NCI-H774 (cell line): ENCODE data around the gene SMIM7.
"Not testable (repeated sequence)": the region's sequence is repeated elsewhere in the genome, so short reads cannot be mapped to it uniquely, and the experiment has no call there.

Experiments
- DNase-seq: peaks from one replicate; lab custom pipeline; 2025; lab: John Stamatoyannopoulos, UW

SMIM7 gene

DNA sequence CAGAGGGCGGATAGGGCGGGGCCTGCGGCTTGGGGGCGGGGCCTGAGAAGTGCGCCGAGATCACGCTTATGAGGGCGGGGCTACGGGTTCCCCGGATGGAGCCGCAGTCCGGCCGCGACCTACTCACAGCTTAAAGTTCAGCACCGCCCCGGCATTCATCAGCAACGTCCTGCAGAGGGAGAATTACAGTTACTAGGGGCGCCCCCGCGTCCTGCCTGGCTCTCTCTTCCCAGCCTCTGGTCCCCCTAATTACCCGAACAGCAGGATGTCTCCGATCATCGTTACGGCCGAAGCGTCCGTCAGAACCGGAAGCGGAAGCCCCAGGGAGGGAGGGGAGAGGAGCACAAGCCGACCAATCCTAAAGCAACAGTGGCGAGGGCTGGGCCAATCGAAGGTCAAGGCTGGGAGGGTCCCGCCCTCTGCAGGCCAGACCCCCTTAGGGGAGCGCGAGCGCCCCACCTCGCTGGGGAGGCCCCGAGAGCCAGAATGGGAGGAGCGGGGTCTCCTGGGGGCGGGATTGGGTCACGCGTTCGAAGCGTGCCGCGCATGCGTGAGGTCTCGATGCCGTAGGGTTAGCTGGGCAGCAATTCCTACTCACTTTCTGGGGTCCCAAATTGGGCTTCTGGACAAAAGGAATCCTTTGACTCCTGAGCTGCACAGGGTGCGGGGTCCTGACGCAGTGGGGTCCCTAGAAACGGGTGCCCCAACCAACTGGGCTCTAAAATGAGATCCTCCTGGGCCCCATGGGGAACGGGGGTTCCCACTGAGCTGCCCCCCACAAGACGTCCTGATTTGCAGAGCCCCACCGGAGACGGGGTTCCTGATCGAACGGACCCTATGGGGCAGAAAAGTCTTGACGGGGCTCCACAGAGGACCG, at the start of gene SMIM7:
Gene SMIM7 (minus strand): TSS at position 313 of the 877 bp plus-strand sequence. CDS start 34 bp downstream, at position 279.
- DNase-seq: peak; percentile 98

DNA sequence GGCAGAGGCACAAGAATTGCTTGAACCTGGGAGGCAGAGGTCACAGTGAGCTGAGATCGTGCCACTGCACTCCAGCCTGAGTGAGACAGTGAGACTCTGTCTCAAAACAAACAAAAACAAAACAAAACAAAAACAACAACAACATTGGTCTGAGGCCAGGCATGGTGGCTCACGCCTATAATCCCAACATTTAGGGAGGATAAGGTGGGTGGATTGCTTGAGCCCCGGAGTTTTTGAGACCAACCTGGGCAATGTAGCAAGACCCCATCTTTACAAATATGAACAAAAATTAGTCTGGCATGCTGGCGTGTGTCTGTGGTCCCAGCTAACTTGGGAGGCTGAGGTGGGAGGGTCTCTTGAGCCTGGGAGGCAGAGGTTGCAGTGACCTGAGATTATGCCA, 43.7 kb upstream of the SMIM7 start:
- no peak for DNase-seq

DNA sequence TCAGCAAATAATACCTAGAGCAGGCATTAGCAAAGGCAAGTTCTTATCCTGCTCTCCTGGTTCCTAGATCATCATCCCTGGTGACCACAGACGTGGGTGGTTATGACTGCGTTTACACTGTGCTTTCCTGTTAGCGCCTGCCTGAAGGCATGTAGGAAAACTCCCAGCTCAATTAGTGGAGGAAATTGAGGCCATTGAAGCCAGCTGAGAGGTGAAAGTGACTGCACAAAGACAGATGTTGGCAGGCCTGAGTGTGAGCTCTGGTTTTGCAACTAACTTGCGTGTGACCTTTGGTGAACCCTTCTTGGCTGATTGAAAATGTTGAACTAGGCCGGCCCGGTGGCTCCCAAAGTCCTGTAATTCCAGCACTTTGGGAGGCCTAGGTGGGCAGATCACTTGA, 42.2 kb upstream of the SMIM7 start:
- no peak for DNase-seq

DNA sequence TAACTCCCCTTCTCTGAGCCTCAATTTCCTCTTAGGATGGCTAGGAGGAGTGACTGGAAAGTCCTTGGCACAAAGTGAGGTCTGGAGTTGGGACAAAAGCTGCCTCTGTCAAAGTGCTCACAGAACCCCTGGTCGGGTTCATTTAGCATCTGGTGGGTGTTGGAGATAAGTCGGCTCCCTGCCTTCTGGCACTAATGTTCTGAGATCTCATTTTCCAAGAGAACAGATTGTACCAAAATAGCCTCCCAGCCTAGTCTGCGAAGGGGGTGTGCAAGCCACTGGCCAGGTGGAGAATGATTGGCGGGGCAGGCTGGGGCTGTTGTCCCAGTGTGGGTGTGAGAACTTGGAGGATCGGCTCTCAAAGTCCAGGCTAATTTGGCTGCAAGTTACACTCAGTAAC, 39.0 kb upstream of the SMIM7 start:
- DNase-seq: no peak

DNA sequence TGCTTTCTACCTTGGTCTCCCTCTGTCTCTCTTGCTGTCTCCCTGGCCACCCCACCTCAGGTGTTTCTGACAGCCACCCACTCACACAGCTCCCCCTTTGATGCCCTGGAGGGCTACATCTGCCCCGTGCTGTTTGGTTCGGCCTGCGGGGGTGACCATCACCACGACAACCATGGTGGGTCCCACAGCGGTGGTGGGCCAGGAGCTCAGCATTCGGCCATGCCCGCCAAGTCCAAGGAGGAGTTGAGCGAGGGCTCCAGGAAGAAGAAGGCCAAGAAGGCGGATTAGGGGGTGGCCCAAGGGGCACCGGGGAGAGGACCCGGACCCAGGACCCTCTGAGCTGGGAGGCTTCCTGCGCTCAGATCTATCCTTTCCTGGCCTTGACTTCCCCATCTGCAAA, 28.1 kb upstream of the SMIM7 start:
- DNase-seq: no peak

DNA sequence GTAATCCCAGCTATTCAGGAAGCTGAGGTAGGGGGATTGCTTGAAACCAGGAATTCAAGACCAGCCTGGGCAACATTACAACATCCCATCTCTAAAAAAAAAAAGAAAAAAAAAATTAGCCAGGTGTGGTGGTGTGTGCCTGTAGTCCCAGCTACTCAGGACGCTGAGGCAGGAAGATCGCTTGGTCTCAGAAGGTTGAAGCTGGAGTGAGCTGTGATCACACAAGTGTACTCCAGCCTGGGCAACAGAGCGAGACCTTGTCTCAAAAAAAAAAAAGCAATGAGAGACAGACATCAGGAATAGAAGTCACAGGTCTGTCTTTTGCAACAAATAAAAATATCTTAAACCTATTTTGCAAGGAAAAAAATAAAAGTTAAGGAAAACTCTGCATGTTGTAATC, 24.3 kb upstream of the SMIM7 start:
- DNase-seq: no peak

DNA sequence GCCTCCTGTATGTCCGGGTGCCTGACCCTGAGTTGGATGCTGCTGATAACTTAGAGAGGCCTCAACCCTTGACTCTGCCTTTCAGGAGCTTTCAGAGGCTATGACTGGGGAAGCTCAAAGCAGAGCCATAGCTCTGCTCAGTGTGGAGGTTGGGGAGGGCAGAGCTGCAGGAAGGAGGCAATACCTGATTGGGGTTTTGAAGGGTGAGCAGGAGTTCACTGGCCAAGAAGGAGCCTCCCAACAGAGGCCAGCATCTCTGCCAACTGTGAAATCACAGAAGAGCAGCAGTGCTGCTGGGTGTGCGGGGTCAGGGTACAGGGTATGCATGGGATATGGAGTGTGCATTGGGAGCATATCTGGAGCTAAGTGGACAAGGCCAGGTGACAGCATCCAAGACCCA, 22.6 kb upstream of the SMIM7 start:
- no peak for DNase-seq

DNA sequence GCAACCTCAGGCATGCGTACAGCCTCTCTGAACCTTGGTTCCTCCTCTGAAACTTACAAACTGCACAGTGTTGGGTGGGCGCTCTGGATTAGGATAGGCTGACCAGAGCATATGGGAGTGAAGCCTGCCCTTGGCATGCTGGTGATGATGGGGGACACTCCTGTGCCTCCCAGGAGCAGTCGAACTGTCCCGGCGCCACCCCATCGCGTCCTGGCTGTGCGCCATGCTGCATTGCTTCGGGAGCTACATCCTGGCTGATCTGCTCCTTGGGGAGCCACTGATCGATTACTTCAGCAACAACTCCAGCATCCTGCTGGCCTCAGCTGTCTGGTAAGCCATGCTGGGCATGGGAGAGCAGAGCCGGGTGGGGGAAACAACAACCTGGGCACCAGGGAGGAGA, 19.9 kb upstream of the SMIM7 start:
- no peak for DNase-seq

DNA sequence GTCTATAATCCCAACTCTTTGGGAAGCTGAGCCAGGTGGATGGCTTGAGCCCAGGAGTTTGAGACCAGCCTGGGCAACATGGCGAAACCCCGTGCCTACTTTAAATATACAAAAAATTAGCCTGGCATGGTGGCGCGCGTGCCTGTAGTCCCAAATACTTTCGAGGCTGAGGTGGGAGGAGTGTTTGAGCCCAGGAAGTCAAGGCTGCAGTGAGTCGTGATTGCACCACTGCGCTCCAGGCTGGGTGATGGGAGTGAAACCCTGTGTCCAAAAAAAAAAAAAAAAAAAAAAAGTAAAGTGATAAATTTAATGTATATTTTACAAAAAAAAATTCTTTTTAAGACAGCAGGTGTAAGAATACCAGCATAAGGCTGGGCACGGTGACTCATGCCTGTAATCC, 18.6 kb upstream of the SMIM7 start:
- no peak for DNase-seq

DNA sequence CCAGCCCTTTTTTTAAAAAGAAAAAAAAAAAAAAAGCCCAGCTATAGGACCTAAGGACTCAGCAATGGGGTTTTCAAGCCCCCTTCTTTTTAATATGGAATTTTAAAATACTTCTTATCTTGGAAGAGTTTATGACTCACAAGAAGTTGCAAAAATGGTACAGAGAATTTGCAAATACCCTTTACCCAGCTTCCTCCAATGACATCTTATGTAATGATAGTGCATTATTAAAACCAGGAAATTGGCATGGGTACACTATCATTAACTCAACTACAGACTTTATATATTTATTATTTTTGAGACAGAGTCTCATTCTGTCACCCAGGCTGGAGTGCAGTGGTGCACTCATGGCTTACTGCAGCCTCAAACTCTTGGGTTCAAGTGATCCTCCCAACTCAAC, 17.1 kb upstream of the SMIM7 start:
- no peak for DNase-seq

DNA sequence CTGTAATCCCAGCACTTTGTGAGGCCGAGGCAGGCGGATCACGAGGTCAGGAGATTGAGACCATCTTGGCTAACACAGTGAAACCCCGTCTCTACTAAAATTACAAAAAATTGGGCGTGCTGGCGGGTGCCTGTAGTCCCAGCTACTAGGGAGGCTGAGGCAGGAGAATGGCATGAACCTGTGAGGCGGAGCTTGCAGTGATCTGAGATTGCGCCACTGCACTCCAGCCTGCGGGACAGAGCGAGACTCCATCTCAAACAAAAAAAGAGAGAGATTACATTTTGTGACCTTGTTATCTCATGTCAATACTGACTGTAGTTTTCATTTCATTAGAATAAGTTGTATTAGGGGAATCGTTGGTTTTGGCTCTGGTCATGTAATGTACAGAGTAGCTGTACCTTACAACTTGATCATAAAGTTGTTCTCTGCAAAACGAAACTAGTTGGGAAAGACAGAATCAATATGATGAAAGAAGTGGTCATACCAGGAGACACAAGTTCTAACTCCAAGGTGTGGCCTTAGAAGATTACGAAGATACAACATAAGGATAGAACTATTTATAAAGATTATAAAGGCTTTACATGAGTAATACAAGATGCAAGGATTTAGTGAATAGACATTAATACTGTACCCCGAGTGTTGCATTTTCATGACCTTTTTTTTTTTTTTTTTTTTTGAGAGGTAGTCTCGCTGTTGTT, 16.3 kb upstream of the SMIM7 start:
- DNase-seq: no peak

DNA sequence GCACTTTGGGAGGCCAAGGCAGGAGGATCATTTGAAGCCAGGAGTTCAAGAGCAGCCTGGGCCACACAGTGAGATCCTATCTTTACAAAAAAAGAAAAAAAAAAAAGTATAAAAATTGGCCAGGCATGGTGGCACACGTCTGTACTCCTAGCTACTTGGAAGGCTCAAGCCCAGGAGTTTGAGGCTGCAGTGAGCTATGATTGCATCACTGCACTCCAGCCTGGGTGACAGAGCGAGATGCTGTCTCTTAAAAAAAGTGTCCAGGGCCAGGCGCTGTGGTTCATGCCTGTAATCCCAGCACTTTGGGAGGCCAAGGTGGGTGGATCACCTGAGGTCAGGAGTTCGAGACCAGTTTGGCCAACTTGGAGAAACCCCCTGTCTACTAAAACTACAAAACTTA, 13.9 kb upstream of the SMIM7 start:
- DNase-seq: not testable (repeated sequence)

DNA sequence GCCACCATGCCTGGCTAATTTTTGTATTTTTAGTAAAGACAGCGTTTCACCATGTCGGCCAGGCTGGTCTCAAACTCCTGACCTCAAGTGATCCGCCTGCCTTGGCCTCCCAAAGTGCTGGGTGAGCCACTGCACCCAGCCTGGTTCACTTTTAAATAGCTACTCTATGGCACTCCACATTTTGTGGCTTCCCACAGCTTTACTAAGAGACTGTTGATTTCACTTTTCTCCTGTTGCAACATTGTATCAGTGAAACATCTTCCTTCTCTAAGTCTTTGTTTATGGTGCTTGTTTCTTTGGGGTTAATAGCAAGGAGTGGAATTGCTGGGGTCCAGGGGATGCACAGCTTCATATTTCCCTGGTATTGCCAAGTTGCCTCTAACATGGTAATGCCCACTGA, 13.3 kb upstream of the SMIM7 start:
- no peak for DNase-seq

DNA sequence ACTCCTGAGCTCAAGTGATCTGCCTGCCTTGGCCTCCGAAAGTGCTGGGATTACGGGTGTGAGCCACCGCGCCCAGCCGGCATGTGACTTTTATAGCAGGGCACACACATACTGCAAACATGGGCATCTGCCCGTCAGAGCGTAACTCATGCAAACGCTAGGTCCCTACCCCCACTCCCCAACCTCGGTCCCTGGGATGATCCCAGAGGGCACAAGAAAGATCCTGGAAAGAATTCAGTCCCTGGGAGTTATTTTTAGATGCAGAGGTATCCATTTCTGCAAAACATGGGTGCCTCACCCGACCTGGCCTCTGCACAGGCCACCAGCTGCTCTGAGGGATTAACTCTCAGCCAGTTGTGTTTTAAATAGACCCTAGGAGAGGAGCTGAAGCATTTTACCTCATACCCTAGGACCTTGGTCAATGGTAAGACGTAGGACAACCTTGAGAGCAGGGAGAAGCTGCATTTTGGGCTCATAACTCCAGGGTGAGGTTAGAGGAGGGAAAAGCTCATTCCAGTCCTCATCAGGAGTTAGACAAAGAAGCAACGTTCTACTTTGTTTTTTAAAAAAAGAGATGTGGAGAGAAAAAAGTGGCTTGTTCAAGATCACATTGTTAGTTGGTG, 11.8 kb upstream of the SMIM7 start:
- no peak for DNase-seq

DNA sequence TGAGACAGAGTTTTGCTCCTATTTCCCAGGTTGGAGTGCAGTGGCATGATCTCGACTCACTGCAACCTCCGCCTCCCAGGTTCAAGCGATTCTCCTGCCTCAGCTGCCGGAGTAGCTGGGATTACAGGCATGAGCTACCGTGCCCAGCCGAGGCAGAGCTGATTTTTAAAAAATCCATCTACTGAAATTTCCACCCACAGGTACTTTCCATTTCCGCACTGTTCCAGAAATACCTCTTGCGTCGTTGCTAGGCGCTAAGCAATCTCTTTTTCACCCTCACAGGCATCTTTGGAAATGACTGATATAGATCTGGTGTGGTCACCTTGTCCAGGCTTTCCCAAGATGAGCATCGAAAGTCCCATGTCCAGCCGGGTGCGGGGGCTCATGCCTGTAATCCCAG, 10.3 kb upstream of the SMIM7 start:
- DNase-seq: no peak

DNA sequence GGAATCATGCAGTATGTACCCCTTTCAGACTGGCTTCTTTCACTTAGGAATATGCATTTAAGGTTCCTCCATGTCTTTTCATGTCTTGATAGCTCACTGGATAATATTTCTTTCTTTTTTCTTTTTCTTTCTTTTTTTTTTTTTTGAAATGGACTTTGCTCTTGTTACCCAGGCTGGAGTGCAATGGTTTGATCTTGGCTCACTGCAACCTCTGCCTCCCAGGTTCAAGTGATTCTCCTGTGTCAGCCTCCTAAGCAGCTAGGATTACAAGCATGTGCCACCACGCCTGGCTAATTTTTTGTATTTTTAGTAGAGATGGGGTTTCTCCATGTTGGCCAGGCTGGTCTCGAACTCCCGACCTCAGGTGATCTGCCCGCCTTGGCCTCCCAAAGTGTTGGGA, 8.8 kb upstream of the SMIM7 start:
- DNase-seq: not testable (repeated sequence)

DNA sequence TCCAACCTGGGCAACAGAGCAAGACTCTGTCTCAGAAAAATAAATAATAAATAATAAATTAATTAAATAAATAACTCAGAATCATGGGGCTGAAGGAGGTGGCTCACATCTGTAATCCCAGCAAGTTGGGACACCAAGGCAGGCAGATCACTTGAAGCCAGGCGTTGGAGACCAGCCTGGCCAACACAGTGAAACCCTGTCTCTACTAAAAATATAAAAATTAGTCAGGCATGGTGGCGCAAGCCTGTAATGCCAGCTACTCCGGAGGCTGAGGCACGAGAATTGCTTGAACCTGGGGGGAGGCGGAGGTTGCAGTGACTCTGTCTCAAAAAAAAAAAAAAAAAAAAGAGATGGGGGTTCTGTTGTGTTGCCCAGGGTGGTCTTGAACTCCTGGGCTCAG, 8.2 kb upstream of the SMIM7 start:
- DNase-seq: no peak

DNA sequence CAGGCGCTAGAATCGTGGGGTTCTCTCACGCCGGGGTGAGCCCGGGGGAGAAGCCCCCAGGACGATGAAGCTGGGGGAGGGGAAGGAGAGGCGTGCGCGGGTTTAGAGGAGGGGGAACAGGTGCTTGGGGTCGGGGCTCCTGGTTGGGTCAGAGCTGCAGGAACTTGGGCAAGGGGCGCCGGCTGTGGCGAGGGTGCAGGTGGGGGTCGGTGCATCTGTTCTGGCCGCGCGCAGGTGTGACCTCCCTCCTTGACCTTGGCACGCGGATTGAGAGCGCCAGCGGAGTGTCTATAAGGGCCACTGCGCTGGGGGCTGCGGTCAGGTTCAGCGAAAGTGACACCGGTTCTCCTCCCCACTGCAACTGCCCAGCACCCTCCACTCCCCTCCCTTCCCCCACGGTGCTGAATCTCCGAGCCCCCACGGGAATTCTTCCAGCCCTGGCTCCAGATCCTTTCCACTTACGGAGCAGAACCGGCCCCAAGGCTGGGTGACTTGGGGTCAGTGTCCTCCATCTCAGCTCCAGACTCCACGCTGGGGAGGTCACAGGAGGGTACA, 1.6 kb upstream of the SMIM7 start:
- DNase-seq: no peak

DNA sequence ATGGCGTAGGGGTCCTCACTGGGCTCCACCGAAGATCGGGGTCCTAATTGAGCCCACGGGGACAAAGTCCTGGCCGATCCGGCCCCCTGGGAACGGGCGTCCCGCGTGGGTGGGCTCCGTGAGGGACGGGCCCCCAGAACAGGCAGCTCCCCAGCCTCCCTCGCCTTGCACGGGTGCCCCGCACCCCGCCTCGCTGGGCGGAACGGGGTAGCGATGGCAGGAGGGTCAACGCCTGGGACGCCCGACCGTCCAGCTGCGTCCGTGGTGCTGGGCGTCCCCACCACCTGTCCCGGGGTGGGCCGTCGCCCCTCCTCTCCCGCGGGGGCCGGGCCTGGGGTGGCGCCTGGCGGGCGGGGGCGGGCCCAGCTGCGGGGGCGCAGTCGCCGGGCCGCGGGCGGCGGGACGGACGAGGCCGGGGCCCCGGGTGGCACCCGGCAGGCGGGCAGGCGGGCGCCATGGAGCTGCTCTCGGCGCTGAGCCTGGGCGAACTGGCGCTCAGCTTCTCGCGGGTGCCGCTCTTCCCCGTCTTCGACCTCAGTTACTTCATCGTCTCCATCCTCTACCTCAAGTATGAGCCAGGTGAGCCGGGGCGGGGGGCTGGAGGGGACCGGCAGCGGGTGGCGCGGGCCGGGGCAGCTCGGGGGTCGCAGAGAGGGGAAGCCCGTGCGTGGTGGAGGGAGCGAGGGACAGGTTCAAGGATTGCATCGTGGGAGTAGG, 977 bp upstream of the SMIM7 start, which contains the start of gene TMEM38A:
Gene TMEM38A (plus strand): TSS at position 377 of the 717 bp plus-strand sequence. CDS start 79 bp downstream, at position 456.
- DNase-seq: peak; percentile 41

DNA sequence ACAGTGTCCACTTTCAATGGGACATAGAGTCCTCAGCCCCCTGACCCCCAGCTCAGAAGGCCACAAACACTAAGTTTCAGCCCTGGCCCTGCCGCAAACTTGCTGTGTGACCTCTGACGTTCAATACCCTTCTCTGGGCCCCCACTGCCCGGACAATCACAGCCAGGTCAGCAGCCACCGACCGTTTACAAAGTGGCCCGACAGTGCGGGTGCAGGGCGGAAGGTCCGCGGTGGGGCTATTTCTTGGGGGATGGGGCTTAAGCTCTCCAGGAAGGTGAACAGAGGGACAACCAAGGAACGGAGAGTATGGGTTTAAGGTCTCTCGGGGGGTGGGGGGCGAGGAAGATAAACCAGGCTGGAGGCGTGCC, 496 bp downstream of the SMIM7 start:
- no peak for DNase-seq

DNA sequence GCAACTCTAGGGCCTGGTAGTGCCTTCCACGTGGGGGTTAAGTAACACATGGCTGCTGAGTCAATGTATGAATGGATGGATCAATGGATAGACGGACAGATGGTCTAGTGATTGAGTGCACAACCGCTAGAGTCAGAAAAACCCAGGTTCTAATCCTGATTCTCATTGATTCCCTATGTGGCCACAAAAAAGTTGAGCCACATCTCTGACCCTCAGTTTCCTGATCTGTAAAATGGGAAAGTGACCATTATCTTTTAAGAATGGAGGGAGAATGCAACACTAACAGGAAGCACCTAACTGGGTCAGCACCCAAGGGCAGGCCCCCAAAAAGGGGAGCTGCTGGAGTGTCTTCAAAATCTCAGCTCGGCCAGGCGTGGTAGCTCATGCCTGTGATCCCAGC, 2.6 kb downstream of the SMIM7 start:
- DNase-seq: no peak

DNA sequence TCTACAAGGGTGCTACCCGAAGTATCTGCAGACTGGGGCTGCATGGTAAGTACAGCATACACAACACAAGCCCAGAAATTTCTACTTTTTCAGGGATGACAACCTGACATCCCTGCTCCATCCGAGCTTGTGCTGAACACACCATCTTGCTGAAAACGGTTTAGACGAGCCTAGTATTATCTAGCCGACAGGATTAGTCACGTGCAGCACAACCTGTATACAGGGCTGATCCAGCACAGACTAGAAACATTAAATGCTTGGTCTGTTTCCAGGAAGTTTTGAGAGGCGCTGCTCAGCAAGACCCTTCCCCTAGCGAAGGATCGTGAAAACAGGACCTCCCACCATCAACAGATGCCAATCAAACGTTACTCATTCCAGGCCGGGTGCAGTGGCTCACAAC, 4.2 kb downstream of the SMIM7 start:
- DNase-seq: no peak
